H9 (cell line): ENCODE data around the gene SMIM21. TPM values are rescaled to one million over a fixed set of nuclear protein-coding genes. Genes with fewer than 3 reads are reported as not detected.

Experiments used
- DNase-seq: peaks from one replicate; pipeline ENCODE4 v3.0.0-alpha.2; 2017
- H2AFZ ChIP-seq: one replicate; pipeline ENCODE4 v1.6.1; 2013; ENCODE audit warnings: mild to moderate bottlenecking, low read length, control low read depth, moderate library complexity
- H2AK5ac ChIP-seq: 2 replicates; pipeline ENCODE4 v1.6.1; 2013; ENCODE audit warnings: low read length, control low read depth, mixed read lengths; ENCODE audit not compliant: insufficient read length
- H2BK120ac ChIP-seq: one replicate; pipeline ENCODE4 v1.6.1; 2013; ENCODE audit warnings: low read depth, mild to moderate bottlenecking, low read length, control low read depth, inconsistent platforms; ENCODE audit not compliant: poor library complexity, severe bottlenecking
- H2BK12ac ChIP-seq: 2 replicates; pipeline ENCODE4 v1.6.1; 2013; ENCODE audit warnings: low read length, control low read depth, mixed read lengths, low read depth; ENCODE audit not compliant: insufficient read length
- H2BK15ac ChIP-seq: 2 replicates; pipeline ENCODE4 v1.6.1; 2013; ENCODE audit warnings: low read depth, low read length, control low read depth
- H2BK20ac ChIP-seq: one replicate; pipeline ENCODE4 v1.6.1; 2013; ENCODE audit warnings: low read depth, mild to moderate bottlenecking, low read length, control low read depth, inconsistent platforms; ENCODE audit not compliant: poor library complexity, severe bottlenecking
- H2BK5ac ChIP-seq: 2 replicates; pipeline ENCODE4 v1.6.1; 2013; ENCODE audit warnings: low read length, control low read depth, mixed read lengths; ENCODE audit not compliant: insufficient read length
- H3K14ac ChIP-seq: 2 replicates; pipeline ENCODE4 v1.6.1; 2013; ENCODE audit warnings: low read length, control low read depth; ENCODE audit not compliant: insufficient read depth
- H3K18ac ChIP-seq: 2 replicates; pipeline ENCODE4 v1.6.1; 2013; ENCODE audit warnings: low read depth, mild to moderate bottlenecking, mixed read lengths, low read length, control low read depth; ENCODE audit not compliant: insufficient read length
- H3K23ac ChIP-seq: 2 replicates; pipeline ENCODE4 v1.6.1; 2013; ENCODE audit warnings: low read length, control low read depth, mixed read lengths, low read depth; ENCODE audit not compliant: insufficient read length
- H3K23me2 ChIP-seq: 2 replicates; pipeline ENCODE4 v1.6.1; 2013; ENCODE audit warnings: low read depth, mild to moderate bottlenecking, mixed read lengths, low read length, control low read depth; ENCODE audit not compliant: insufficient read length, poor library complexity, severe bottlenecking
- H3K27ac ChIP-seq: 2 replicates; pipeline ENCODE4 v1.5.1; 2013; ENCODE audit warnings: low read length, control low read depth, mixed read lengths, low read depth; ENCODE audit not compliant: insufficient read length
- H3K27me3 ChIP-seq: 2 replicates; pipeline ENCODE4 v1.6.1; 2013; ENCODE audit warnings: low read length, control low read depth, inconsistent platforms; ENCODE audit not compliant: insufficient read depth
- H3K4ac ChIP-seq: 2 replicates; pipeline ENCODE4 v1.6.1; 2013; ENCODE audit warnings: low read depth, mild to moderate bottlenecking, control low read depth, inconsistent platforms, low read length, moderate library complexity
- H3K4me1 ChIP-seq: 2 replicates; pipeline ENCODE4 v1.6.1; 2013; ENCODE audit warnings: low read length, control low read depth, inconsistent platforms; ENCODE audit not compliant: insufficient read depth
- H3K4me2 ChIP-seq: 2 replicates; pipeline ENCODE4 v1.6.1; 2013; ENCODE audit warnings: low read length, control low read depth, mixed read lengths; ENCODE audit not compliant: insufficient read length, insufficient read depth
- H3K56ac ChIP-seq: 2 replicates; pipeline ENCODE4 v1.6.1; 2013; ENCODE audit warnings: low read depth, mild to moderate bottlenecking, mixed read lengths, low read length, control low read depth; ENCODE audit not compliant: insufficient read length
- H3K79me1 ChIP-seq: 2 replicates; pipeline ENCODE4 v1.6.1; 2013; ENCODE audit warnings: low read depth, mild to moderate bottlenecking, moderate library complexity, low read length, control low read depth, inconsistent platforms; ENCODE audit not compliant: insufficient read depth, poor library complexity, severe bottlenecking
- H3K79me2 ChIP-seq: 2 replicates; pipeline ENCODE4 v1.6.1; 2013; ENCODE audit warnings: low read length, control low read depth, inconsistent platforms; ENCODE audit not compliant: insufficient read depth
- H3K9ac ChIP-seq: 2 replicates; pipeline ENCODE4 v1.6.1; 2013; ENCODE audit warnings: low read length, control low read depth, mixed read lengths; ENCODE audit not compliant: insufficient read length; ENCODE audit errors: extremely low read depth
- H3K9me3 ChIP-seq: one replicate; pipeline ENCODE4 v1.6.1; 2013; ENCODE audit warnings: low read depth, low read length, inconsistent platforms; ENCODE audit not compliant: control insufficient read depth
- H3T11ph ChIP-seq: one replicate; pipeline ENCODE4 v1.6.1; 2013; ENCODE audit warnings: mild to moderate bottlenecking, low read length, control low read depth, inconsistent platforms
- H4K20me1 ChIP-seq: one replicate; pipeline ENCODE4 v1.6.1; 2013; ENCODE audit not compliant: control insufficient read depth, insufficient read length, insufficient read depth
- H4K5ac ChIP-seq: 2 replicates; pipeline ENCODE4 v1.6.1; 2013; ENCODE audit warnings: low read depth, mild to moderate bottlenecking, mixed read lengths, low read length, control low read depth; ENCODE audit not compliant: insufficient read length
- H4K8ac ChIP-seq: replicated peaks from 2 replicates; pipeline ENCODE4 v1.6.1; 2013; ENCODE audit warnings: low read length, control low read depth, mixed read lengths, low read depth; ENCODE audit not compliant: insufficient read length
- H4K91ac ChIP-seq: 2 replicates; pipeline ENCODE4 v1.6.1; 2013; ENCODE audit warnings: low read depth, mild to moderate bottlenecking, moderate library complexity, mixed read lengths, low read length, control low read depth; ENCODE audit not compliant: insufficient read length
- H3K27ac Mint-ChIP-seq, 3 experiments: 2 replicates in 2 of 3; 3 replicates in 1 of 3; pipeline ENCODE4 v1.8.0; 2020 to 2021; ENCODE audit warnings: mixed read lengths in 3 of 3, mild to moderate bottlenecking in 1 of 3, moderate library complexity in 1 of 3
- H3K27me3 Mint-ChIP-seq: 2 replicates; pipeline ENCODE4 v1.8.0; 2021; ENCODE audit warnings: low read depth, mild to moderate bottlenecking, moderate library complexity, mixed read lengths
- H3K36me3 Mint-ChIP-seq, 3 experiments: 2 replicates in 2 of 3; 3 replicates in 1 of 3; pipeline ENCODE4 v1.8.0; 2020 to 2021; ENCODE audit warnings: low read depth in 3 of 3, mixed read lengths in 3 of 3; ENCODE audit not compliant: insufficient read depth in 1 of 3
- H3K4me1 Mint-ChIP-seq, 2 experiments: 2 replicates each; pipeline ENCODE4 v1.8.0; 2020; ENCODE audit warnings: mixed read lengths in 2 of 2
- H3K4me3 Mint-ChIP-seq, 2 experiments: 2 replicates in 1 of 2; 3 replicates in 1 of 2; pipeline ENCODE4 v1.8.0; 2020 to 2021; ENCODE audit warnings: mild to moderate bottlenecking in 2 of 2, mixed read lengths in 2 of 2, moderate library complexity in 1 of 2
- H3K9me3 Mint-ChIP-seq, 2 experiments: 2 replicates in 1 of 2; 3 replicates in 1 of 2; pipeline ENCODE4 v1.8.0; 2020; ENCODE audit warnings: mild to moderate bottlenecking in 2 of 2, mixed read lengths in 2 of 2, moderate library complexity in 1 of 2
- CTCF ChIP-seq: fragments of 200-600 bp; sonication (generic); conservative IDR thresholded peaks from 3 replicates; pipeline ENCODE4 v1.8.0; 2021; ENCODE audit warnings: antibody characterized with exemption, mild to moderate bottlenecking
- WGBS: extraction: QIAGEN DNeasy Blood & Tissue Kit; methylation state at CpG from one replicate; pipeline ENCODE4 v1.1.7; 2013; ENCODE audit warnings: missing lambda C conversion rate, low lambda C conversion rate, mixed read lengths; ENCODE audit not compliant: insufficient read length; ENCODE audit errors: extremely low coverage; 5-methylcytosine and 5-hydroxymethylcytosine counted together
- total RNA-seq: library from RNA; stranded (reverse); gene quantifications from 2 replicates; pipeline ENCODE4 v1.2.1, GENCODE V29; 2021

SMIM21 gene
- total RNA-seq, 1 experiment from 2014 or later = not detected

GRCh38 chr18:75377926-75378325 lies 49.6 kb downstream of the SMIM21 start:
- no peak for DNase-seq
- Histone ChIP-seq H2AK5ac (no peak overlapping the region), H3K79me1 (no peaks in the 10 kb centered on the region), H3K4ac (no peak overlapping the region), H4K20me1 (no peaks in the 10 kb centered on the region), H3K27ac (no peak overlapping the region), H2BK12ac (no peak overlapping the region), H2BK15ac (no peak overlapping the region), H3K9ac (no peak overlapping the region), H3K23me2 (no peaks in the 10 kb centered on the region), H2BK5ac (no peak overlapping the region), H2BK20ac (no peak overlapping the region), H3K4me2 (no peak overlapping the region), H2BK120ac (no peak overlapping the region), H3K79me2 (no peaks in the 10 kb centered on the region), H3K14ac (no peak overlapping the region), H3K23ac (no peak overlapping the region), H3T11ph (no peak overlapping the region), H4K8ac (no peak overlapping the region), H3K9me3 (no peaks in the 10 kb centered on the region), H4K91ac (no peak overlapping the region), H2AFZ (no peak overlapping the region), H3K27me3 (no peaks in the 10 kb centered on the region), H3K4me1 (no peaks in the 10 kb centered on the region), H3K18ac (no peak overlapping the region), H4K5ac (no peak overlapping the region), H3K56ac (no peak overlapping the region)
- Mint-ChIP-seq H3K4me3 (no peak overlapping the region), H3K9me3 (peaks cover 3 to 4% of the 10 kb centered on the region in 2 experiments; a peak in 3 of 5 replicates), H3K27ac (0 out of 7 replicates have a peak overlapping the region, but pooled peaks of 1 of the 3 experiments have one; percentile 40), H3K36me3 (no peaks in the 10 kb centered on the region), H3K4me1 (peaks cover 0 to 10% of the 10 kb centered on the region in 2 experiments; a peak in 3 of 4 replicates), H3K27me3 (no peaks in the 10 kb centered on the region; the same call in none of the 2 replicates)
- no peak for TF ChIP-seq CTCF
- no CpG with 5 or more reads among the region's 10 CpGs for WGBS
